Ramos (cell line): ENCODE data around the gene IFNA5.

Experiments
- in situ Hi-C: fragments of 300-500 bp; cut with MboI; formaldehyde crosslinking; loops from one replicate; pipeline ENCODE4 v1.14.3; 2022; ENCODE audit warnings: low sequenced_read_pairs; ENCODE audit not compliant: unreplicated experiment

Gene IFNA5

DNA sequence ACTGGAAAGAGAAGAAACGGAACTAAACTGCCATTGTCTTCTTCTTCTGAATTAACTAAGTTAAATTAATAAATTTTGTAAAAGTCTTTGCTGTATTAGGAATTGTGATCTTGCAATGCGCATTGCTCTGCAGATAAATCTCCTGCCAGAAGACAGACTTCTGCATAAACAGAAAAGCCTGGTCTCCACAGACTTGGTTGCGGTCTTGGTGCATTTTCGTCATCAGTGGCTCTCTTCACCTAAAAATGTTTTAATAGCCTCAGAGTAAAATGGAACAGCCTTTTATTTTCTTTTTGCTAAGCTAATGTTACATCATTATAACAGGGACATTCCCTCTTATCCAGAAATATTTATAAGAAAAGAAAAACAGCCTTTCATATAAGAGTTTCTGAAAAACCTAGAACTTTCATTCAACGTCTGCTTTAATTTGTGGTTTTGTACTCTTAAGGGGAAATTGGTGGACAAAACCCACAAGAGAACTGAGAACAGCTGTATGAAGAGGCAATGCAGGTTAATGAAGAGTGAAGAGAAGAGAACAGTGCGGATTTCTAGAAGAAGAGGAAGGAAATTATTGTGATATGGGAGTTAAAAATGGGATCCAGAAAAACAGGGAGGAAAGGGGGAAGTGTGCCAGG is 10.1 kb downstream of the IFNA5 start:
- in situ Hi-C loops, result no loop called here

DNA sequence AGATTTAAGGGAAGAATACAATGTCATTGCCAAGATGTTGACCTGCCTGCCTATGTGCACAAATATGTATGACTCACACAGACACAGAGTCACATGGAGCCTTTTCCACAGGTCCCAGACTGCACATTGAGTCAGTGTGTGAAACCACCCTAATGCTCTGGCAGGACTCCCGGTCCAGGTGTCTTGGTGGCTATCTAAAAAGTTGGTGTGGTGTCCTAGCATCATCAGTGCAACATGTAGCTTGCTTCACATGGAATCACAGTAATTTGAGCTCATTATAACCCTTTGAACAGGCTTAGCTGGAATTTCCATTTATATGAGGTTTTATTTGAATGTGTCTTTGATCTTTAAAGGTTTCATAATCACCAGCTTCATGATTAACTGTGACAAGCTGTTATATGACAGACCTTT is 10.7 kb downstream of the IFNA5 start:
- in situ Hi-C loops, result no loop called here

DNA sequence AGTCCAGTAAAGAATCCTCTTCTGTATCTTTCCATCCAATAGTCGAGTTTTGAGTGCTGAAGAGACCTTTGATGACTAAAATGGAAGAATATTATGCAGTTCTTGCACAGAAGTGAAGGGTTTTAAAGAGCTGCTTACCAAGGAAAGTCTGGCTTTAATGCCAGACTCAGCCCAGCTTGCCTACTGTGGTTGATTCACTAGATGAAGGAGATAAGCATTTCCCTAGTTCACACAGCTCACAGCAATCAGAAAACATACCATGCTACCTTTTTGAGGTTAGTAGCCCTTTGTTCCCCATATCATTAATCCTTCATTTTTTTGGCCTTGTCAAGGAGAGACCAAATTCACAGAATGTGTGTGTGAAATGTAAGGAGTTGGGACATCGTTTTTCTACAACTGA is 15.3 kb downstream of the IFNA5 start:
- in situ Hi-C loops, result no loop called here

DNA sequence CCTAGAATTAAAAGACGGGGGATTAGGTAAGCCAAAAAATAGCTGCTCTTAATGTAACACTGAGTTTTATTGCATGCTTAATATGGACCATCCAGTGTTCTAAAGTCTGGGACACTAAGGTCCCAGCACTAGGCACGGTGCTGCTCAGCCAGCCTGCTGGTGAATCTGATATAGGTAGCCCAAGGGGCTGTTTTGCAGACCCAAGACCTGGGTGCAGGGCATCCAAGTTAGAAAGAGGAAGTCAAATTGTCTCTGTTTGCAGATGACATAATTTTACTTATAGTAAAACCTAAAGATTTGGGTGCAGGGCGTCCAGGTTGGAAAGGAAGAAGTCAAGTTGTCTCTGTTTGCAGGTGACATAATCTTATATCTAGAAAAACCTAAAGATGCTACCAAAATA is 17.8 kb downstream of the IFNA5 start:
- in situ Hi-C loops, result no loop called here

DNA sequence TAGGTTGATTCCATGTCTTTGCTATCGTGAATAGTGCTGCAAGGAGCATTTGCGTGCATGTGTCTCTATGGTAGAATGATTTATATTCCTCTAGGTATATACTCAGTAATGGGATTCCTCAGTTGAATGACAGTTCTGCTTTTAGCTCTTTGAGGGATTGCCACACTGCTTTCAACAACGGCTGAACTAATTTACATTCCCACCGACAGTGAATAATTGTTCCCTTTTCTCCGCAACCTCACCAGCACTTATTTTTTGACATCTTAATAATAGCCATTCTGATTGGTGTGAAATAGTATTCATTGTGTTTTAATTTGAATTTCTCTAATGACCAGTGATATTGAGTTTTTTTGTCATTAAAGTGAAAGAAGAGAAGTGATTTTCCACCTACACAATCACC is 18.5 kb downstream of the IFNA5 start:
- in situ Hi-C loops, result no loop called here

DNA sequence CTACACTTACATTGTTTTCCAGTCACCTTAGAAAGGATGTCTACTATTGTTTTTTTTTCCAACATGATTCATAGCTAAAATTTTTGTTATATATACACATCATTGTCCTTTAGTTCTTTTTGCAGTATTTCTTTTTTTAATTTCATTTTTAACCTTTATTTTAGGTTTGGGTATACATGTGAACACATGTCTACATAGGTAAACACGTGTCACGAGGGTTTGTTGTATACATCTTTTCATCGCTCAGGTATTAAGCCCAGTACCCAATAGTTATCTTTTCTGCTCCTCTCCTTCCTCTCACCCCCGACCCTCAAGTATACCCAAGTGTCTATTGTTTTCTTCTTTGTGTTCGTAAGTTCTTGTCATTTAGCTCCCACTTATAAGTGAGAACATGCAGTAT is 19.0 kb downstream of the IFNA5 start:
- in situ Hi-C loops, result no loop called here

DNA sequence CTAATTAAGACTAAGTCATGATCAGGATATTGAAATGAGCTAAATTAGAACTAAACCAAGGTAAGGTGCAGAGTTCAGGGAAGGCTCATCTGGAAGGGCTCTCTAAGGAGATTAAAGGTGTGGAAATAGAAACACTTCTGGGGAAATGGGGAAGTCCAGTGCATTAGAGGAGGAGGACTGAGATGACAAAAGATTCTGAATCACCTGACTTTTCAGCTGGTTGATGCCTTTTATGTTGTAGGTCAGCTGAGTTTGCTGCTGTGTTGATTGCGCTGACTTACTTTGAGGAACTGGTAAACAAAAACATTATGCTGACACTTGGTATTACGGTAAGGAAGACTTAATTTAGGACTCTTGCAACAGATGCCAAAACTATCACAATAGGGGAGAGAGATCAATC is 23.8 kb downstream of the IFNA5 start:
- in situ Hi-C loops, result no loop called here

DNA sequence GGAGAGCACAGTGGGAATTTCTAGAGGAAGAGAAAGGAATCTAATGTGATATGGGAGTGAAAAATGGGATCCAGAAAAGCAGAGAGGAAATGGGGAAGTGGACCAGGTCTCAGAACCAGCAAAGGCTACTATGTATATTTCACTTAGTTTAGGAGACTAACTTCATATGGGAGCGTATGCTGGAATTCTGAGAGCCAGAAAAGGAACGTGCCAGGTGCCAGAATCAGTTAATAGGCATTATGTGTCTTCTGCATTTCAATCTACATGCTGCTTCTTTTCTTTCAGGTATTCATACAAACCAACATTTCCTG is 36.8 kb downstream of the IFNA5 start:
- in situ Hi-C loops, result no loop called here

DNA sequence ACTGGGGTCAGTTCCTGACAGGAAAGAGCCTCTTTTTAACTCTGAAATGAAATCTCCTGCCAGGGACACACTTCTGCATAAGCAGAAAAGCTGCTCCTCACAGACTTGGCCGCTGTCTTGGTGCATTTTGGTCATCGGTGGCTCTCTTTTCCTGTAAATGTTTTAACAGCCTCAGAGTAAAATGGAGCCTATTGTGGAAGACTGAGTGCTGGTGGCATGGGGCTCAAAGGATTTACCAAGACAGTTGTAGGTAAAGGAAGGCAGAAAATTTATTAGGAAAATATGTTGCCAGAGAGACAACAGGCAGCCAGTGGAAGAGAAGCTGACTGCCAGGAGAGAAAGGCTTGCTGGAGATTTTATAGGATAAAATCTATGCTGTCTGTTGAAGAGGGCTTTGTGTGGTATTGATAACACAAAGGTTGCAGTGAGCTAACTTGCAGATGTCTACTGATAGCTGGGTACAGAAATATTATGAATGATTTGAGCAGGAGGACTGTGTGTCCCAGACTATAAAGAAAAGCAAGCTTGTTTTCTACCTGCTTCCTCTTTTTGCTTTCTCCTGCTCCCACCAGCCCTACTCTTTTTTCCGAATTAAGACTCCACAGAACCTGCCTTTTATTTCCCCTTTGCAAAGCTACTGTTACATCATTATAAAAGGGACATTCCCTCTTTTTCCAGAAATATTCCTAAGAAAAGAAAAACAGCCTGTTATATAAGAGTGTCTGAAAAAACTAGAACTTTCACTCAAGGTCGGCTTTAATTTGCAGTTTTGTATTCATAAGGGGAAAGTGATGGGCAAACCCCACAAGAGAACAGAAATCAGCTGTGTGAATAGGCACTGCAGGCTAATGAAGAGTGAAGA is 37.4 kb downstream of the IFNA5 start:
- in situ Hi-C loops, result no loop called here

DNA sequence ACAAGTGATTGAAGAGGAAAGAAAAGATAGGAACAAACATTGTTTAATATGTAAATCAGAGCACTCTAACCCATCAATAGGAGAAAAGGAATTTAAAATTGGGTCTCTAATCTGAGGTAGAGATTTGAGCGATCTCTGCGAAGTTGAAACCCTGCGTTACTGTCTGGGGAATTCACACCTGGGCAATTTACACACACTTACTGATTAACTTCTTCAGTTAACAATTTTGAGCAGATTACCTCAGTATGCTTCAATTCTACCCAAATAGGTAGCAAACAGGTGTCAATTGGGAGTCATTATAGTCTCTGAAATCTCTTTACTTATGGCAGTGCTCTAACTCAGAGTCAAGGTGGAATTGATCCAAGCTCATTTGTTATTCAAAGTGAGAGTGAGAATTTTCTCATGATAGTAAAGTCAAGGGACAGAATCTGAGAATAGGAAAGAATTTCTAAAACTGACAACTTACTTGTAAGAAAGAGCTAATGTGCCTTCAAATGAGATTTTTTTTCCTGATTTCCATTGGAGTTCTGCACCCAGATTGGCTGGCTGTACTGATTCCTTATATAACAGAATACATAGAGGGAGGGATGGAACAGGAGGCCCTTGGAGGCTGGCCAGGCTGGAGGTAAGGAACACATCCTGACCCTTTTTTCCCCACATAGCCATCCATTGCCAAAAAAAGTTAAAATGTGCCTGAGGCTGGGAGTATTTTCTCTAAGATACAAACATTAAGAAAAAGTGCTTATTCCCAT is 38.2 kb downstream of the IFNA5 start:
- in situ Hi-C loops, result no loop called here

DNA sequence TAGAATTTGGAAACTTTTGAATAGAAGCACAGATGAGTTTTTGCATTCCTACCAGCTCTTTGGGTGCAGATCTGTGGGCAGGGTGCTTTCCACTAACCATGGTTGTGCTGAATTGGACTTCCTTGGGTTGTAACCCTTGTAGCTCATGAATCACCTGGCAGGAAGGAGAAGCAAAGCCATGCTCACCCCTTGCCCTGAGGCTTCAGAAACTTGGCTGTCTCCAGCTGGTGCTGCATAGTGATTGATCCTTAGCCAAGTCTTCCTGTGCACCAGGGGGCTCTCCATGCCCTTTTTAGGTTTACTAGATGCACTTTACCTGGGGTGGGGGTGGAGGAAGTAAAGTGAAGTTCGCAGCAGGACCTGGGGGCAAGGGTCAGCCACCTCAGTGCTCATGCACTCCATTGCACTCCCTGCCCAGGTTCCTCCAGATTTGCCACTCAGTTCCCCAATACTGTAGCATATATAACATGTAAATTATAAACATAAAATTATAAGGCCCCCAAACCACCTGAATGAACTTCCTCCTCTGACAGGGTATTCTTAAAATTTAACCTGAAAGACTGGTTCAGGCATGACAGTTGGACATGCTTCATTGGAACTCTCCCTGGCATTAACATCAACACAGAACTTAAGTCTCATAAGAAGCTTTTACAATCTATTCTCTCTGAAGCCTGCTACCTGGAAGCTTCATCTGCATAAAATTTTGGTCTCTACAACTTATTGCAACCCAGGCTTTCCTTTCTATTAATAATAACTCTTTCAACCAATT is 39.5 kb downstream of the IFNA5 start:
- in situ Hi-C loops, result no loop called here

DNA sequence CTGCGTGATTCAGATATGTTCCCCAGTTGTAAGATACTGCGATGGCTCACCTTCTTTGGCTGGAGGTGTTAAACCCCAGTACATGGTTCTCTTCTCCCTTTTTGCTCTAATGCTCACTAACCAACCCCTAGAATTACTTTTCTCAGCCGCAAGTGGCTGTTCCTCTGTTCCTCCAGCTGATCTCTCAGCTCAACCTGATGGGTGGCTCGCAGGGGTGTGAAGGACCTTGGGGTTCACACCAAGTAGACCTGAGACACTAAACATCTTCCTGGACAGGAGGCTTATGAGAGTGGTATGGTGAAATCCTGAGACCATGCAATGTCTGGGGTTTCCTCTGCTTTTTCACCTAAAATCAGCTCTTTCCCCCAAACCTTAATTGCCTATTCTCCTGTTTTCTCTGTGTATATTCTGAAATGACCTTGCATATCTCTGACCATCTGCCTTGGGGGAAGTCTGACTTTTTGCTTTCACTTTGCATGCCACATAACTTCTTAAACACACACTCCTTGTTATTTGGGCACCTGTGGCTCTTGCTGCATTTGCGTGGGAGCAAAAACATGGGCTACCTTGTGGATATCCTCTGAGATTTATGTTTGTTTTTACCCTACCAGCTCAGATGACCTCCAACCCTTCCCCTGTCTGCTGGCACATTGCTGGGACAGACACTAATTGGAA is 49.4 kb downstream of the IFNA5 start:
- in situ Hi-C loops, result no loop called here
